ENCODE results near the gene TBC1D1.

The TBC1D1 gene, protein sequence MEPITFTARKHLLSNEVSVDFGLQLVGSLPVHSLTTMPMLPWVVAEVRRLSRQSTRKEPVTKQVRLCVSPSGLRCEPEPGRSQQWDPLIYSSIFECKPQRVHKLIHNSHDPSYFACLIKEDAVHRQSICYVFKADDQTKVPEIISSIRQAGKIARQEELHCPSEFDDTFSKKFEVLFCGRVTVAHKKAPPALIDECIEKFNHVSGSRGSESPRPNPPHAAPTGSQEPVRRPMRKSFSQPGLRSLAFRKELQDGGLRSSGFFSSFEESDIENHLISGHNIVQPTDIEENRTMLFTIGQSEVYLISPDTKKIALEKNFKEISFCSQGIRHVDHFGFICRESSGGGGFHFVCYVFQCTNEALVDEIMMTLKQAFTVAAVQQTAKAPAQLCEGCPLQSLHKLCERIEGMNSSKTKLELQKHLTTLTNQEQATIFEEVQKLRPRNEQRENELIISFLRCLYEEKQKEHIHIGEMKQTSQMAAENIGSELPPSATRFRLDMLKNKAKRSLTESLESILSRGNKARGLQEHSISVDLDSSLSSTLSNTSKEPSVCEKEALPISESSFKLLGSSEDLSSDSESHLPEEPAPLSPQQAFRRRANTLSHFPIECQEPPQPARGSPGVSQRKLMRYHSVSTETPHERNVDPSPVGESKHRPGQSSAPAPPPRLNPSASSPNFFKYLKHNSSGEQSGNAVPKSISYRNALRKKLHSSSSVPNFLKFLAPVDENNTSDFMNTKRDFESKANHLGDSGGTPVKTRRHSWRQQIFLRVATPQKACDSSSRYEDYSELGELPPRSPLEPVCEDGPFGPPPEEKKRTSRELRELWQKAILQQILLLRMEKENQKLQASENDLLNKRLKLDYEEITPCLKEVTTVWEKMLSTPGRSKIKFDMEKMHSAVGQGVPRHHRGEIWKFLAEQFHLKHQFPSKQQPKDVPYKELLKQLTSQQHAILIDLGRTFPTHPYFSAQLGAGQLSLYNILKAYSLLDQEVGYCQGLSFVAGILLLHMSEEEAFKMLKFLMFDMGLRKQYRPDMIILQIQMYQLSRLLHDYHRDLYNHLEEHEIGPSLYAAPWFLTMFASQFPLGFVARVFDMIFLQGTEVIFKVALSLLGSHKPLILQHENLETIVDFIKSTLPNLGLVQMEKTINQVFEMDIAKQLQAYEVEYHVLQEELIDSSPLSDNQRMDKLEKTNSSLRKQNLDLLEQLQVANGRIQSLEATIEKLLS (N-terminal part only)

DNA sequence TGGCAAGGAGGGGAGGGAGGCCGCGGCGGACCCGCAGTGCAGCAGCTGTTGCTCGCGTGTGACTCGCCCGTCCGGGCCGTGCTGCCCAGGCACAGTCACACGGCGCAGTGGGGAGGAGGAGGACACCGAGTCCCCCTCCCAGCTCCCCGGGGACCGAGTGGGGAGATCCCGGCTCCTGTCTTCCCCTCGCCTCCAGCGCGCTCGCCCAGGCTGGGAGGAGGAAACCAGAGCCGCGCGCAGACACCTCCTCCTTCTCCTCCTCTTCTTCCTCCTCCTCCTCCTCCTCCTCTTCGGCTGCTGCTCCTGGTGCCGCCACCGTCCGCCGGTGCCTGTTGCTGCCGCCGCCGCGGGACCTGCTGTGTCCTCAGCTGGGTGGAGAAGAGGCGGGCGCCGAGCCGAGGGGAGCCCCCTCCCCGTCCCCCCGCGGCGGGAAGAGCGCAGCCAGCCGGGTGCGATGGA, at the start of gene TBC1D1:
TSS of gene TBC1D1 (plus strand) at position 284 of the 459 bp plus-strand sequence. CDS start 11,012 bp downstream, outside the sequence.
- DNase-seq (ENCODE audit: low read depth) = no peak

DNA sequence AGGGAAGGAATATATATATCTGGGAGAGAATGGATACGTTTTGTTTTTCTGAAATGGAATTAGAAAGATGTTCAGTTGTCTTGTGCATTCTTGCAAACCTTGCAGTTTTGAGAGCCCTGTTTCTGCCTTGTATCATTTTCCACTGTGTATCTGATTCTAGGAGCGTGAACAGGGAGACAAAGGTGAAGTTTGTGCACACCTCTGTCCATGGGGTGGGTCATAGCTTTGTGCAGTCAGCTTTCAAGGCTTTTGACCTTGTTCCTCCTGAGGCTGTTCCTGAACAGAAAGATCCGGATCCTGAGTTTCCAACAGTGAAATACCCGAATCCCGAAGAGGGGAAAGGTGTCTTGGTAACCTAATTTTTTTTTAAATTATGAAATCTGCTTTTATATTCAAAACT, 46.7 kb upstream of the TBC1D1 start:
- DNase-seq (ENCODE audit: low read depth) = no peak

DNA sequence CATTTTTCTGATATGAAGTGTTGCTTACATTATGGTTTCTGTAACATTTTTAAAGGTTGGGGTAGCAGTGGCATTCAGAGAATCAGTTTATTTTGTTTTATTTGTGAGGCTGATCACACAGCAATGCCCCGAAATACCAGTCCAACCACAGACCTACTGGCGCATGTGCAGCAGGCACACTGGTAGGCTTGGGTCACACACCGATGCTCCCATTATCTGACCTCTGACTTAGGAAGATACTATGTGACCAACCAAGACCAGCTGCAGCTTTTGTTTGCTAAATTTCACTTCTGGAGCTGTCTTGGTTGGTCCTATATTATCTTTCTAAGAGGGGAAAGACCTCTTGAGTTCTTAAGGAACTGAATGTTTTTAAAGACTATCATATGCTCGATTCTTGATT, 45.7 kb upstream of the TBC1D1 start:
- no peak for DNase-seq (ENCODE audit: low read depth)

DNA sequence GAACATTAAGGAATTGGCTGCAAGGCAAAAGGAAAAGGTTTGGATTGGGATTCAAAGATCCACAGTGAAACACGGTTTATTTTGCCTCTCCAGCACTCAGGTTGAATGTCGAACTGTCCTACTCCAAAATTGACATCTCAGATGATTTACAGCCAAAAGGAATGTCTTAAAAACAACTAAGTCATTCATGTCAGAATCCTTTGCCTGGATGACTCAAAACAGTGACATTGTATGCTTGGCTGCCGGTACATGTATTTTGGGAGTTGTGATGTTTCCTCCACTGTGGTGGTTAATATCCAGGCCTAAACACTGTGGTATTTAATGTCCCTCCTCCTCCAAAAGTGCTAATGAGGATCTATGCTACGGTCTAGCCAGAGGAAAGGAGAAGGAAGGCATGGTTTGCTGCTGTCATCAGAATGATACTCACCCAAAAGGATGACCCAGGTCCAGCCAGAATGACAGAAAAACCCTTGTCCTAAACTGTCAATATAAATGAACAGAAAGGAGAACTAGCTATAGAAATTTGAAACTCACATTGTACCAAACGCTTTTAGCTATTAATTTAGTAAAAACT, 43.5 kb upstream of the TBC1D1 start:
- DNase-seq (ENCODE audit: low read depth) = no peak

DNA sequence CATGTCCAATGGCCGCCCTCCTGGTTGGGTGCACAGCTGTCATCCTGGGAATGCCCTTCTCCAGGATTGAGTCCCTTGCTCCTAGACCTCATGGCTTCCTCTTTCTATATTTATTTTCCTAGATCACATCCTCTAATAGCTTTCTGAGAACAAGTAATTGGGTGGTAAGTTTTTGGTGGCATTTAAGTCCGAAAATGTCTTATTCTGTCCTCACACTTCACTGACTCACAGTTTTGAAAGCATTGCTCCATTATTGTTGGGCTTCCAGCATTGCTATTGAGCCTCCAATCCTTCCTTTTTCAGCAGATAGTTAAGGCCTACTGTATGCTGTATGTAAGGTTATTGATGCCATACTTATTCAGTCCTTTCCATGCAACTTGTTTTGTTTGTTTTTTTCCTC, 38.5 kb upstream of the TBC1D1 start:
- DNase-seq (ENCODE audit: low read depth) = no peak

DNA sequence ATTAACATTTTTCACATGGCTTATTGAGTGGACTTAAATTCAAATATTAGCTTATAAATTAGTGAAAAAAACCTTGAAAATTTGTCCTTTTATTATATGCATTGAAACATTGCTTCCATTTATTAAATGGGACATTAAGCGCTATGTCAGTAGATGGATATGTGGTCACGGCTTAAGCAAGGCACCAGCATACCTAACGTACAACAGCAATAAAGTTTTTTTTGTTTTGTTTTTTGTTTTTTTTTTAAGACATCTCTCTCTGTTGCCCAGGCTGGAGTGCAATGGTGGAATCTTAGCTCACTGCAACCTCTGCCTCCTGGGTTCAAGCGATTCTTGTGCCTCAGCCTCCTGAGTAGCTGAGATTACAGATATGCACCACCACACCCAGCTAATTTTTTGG, 32.8 kb upstream of the TBC1D1 start:
- no peak for DNase-seq (ENCODE audit: low read depth)

DNA sequence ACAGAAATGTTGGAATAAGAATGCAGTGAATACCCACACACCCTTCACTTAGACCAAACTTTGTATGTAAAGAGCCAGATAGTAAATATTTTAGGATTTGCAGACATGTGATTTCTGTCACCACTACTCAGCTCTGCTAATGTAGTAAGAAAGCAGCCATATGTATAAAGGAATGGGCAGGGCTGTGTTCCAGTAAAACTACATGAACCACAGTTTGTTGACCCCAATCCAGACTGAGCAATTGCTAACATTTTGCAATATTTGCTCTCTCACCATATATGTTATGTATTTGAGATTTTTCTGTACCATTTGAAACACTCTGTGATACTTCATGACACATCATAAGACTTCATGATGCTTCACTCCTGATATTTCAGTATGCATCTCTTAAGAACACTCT, 32.0 kb upstream of the TBC1D1 start:
- no peak for DNase-seq (ENCODE audit: low read depth)

DNA sequence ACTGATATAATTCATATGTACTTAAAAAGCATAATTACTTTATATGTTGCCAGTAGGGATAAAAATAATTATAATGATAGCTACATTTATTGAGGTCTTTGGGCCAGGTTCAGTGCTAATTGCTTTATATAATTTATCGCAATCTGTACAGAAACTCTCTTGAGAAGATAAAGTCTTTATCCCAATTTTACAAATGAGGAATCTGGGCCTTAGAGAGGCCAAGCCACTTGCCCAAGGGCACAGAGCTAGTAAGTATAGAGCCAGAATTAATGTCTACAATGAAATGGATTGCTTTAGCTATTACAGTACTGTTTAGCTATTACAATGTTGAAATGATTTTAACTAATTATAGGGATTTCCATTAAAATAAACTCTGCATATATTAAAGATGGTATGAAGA, 30.6 kb upstream of the TBC1D1 start:
- DNase-seq (ENCODE audit: low read depth) = no peak

DNA sequence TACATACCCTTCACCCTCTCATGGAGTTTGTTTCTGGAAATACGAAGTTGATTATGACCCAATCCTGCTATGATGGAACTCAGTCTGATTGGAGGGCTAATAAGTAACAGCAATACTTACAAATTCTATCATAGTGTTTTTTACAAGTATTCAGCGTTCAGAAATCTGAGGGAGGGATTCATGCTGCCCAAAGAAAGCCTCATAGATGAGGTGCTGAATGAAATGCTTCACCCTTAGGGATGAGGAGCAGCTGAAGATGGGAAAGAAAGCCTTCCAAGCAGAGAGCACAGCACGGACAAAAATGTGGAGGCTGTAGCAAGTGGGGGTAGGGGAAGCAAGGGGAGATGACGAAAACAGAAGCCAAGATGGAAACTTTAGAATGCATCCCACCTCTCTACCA, 27.9 kb upstream of the TBC1D1 start:
- no peak for DNase-seq (ENCODE audit: low read depth)

DNA sequence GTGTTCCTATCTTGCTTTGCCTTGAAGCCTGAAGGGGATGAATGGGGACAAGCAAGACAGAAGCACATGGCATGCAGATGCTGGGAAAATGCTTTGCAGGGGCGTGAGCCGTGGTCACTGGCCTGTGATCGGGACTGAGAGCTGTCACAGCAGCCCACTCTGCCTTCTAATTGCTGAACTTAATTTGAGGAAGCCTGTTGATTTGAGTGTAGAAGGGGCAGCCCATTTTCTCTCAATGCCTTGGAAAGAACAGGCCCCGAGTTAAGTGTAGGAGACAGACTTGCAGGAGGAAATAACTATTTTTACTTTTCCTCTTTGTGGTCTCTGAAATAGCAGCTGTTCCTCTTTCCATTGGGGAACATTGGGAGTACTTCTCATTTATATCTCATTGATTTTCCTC, 26.1 kb upstream of the TBC1D1 start:
- no peak for DNase-seq (ENCODE audit: low read depth)

DNA sequence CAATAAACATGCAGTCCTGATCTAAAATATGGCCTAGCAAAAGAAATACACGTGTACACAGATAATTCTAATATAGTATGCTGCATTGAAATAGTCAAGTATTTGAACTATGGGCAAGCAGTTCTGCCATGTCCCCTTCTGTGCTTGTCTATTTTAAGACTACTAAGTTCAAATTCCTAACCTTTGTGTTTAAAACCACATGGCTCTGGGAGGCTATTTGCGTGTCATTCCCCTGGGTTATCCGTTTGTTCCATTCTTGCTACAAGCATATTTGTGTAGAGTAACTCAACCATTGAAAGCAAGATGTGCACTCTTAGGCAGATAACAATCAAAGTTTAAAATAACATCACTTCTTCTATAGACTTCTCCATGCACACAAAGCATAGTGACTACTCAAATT, 25.4 kb upstream of the TBC1D1 start:
- DNase-seq (ENCODE audit: low read depth) = no peak

DNA sequence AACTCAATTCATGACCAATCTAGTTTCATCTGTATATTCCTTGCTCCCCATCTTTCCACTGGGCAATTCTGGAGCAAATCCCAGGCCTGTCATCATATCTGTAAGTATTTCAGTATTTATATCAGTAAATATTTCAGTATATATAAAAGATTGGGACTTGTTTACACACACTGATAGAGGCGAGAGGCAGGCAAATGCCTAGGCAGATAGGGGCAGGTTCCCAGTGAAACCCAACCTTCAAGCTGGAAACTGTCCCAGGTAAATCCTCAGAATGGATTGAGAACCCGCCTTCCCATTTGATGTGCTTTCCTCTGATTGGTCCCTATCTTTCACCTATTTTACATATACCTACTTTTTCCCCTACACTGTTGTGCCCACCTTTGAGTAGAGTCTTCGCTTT, 23.8 kb upstream of the TBC1D1 start:
- DNase-seq (ENCODE audit: low read depth) = no peak

DNA sequence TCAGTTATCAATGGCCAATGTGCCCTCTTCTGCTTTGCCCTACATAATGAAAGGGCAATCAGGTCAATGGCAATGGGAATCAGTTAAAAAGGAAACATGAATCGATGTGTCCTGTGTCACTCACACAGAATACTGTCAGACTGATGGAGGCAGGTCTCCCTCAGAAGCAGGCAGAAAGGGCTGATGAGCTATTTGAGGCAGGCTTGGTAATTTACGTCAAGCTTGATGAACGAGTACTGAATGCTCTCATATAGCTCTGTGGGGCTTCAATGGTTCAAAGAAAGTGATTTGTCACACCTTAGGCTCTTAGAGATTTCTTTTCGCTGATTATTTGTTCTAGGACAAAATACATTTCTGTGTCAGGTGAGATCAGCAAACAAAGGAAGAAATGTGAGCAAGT, 22.6 kb upstream of the TBC1D1 start:
- DNase-seq (ENCODE audit: low read depth) = no peak

DNA sequence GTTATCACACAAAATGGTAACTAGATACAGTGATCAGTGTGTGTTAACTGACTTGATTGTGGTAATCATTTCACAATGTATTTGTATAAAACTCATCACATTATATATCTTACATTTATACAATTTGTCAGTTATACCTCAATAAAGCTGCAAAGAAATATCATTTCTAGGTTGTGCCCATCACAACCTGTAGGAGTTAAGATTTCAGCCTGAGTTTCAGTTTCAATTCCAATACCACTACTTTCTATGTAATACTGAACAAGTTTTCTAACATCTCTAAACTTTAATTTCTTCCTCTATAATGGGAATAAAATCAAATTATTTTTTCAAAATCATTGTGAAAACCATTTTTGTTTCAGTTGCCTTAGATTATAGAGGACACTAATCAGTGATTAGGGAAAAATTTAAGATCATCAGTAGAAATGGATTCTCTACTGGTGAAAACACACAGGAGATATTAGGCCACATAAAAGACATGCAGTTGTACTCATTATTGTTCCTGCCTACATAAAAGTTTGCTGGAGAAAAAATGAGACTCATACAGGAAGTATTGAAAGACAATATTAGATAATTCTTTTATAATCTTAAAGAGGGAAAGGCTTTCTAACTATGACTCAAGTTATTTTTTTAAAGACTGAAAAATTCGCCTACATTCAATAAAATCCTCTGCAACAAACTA, 18.4 kb upstream of the TBC1D1 start:
- DNase-seq (ENCODE audit: low read depth) = no peak

DNA sequence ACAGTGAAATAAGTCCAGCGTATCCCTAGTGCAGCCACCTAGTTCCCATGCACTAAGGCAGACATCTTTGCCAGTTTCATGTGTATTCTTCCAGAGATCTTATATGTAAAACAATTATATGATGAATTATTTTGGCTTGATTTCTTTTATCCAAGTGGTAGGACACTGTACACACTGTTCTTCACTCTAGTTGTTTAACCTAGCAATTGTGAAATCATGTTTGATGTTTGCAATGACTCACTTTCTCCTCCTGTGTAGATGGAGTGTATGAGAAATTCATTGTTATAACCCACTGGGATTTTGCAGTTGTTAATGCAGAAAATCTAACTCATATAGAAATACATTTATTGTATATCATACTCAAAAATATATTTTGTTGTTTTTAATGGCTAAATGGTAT, 17.5 kb upstream of the TBC1D1 start:
- no peak for DNase-seq (ENCODE audit: low read depth)

DNA sequence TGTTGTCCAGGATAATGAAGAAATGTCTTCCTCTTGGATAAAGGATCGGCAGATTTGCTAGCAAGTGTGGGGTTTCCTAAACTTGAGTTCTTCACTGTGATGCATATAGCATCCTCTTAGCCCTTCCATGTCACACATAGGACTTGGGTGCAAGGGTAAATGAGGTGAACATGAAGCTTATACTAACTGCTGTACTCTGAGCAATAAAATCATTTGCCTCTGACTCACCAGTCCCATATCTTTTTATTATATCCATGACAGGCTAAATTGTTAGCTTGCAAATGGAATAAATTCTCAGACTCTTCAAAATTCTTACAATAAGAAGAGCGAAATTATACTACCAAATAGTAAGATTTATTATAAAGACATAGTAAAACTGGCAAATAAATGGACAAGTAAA, 14.7 kb upstream of the TBC1D1 start:
- DNase-seq (ENCODE audit: low read depth) = peak; percentile 8

DNA sequence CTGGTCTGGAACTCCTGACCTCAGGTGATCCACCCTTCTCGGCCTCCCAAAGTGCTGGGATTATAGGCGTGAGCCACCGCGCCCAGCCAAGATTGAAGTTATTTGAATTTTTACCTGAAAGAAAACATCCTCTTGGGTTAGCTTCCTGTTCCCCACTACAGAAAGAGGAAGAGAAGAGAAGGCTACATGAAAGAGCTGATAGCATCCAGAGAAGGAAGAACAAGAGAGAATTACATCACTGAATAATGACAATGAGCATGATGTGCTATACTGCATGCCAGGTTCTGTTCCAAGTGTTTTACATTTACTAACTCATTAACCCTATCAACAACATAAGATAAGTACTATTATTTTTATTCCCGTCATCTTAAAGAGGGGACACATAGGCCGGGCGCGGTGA, 11.5 kb upstream of the TBC1D1 start:
- no peak for DNase-seq (ENCODE audit: low read depth)

DNA sequence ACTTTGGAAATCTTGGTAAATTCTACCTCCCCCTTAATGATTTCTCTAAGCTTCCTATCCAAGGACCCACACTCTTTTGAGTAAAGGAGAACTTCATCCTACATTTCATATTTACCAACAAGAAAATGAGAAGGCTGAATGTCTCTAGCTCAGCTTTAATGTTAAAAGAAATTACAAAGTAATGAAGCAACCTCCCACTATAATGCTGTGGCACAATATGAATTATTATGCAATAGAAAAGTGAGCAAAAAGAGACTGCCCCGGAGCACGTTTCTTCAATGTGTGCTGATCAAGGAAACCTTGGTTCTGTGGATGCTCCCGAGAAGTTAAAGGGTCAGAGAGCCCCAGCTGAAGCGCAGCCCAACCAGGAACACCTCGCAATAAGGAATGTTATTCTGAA, 9.1 kb upstream of the TBC1D1 start:
- DNase-seq (ENCODE audit: low read depth) = no peak

DNA sequence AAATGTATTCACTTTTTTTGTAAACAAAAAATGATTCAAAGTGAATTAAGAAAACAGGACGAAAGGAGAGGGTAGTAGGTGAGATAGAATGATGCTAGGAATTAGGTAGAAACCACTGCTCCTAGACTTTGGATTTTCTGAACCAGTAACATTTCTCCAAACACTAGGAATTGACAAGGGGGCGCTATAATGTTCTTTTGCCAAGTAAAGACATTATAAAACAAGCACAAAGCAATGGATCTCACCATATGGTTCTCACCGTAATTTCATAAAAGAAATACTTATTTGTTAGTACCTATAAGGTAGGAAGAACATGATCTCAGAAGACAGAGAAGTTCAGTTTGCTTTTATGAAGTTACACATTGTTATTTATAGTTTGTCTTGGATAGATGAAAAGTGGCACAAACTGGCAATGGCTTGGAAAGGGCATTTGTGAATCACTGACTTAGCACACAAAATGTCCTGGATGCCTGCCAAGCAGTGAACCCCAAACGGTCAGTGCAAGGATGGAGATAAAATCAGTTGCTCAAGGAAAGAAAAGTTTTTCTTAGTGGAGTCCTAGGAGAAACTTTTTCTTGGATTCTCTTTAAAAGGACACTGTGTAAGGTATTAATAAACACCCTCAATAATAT, 8.1 kb upstream of the TBC1D1 start:
- no peak for DNase-seq (ENCODE audit: low read depth)

DNA sequence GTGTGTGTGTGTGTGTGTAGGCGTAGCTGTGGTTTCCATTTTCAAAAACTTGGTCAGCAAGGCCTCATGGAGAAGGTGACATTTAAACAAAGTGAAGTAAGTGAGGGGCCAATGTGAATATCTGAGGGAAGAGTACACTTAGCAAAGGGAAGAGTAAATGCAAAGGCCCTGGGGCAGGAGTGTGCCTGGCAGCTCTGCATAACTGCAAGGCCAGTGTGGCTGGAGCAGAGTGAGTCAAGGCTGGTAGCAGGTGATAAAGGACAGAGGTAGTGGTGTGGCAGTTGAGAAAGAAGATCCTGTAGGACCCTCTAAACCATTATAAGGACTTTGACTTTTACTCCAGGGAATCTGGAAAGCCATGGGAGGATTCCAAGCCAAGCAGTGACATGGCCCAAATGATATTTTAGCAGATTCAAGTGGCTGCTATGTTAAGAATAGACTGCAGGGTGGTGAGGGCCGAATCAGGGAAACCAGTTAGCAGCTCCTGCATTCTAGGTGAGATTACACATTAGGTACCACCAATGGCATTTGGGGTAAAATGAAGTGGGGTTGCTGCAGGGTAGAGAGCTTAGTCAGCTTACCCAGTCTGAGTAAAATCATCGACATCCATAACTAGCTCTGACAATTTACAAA, 5.9 kb upstream of the TBC1D1 start:
- DNase-seq (ENCODE audit: low read depth) = no peak

DNA sequence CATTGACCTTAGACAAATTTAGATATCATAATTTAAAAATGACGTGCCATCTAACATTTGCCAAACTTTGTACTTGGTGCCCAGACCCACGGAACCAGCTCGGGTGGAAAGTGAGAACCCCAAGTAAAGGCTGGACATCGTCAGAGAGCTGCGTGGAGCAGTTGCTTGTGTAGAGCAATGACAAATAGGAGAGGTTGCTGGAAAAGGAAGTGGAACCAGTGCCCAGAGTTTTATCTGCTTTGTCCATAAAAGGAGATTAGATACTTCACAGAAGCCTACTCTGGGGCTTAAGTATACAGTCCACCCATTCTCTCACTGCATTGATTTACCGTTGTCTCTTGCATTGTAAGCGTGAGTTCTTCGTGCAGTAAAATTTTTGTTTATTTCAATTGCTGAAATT, 5.4 kb upstream of the TBC1D1 start:
- DNase-seq (ENCODE audit: low read depth) = no peak
